Lower lobe of right lung (tissue), 2 donors: ENCODE results near the gene ATIC. TPM values are rescaled to one million over a fixed set of nuclear protein-coding genes. Genes with fewer than 3 reads are reported as not detected.
"Not testable (repeated sequence)": the region's sequence is repeated elsewhere in the genome, so short reads cannot be mapped to it uniquely, and the experiment has no call there.

Source experiments
- ATAC-seq, 2 donors: fragments of 200-7000 bp; cut with Tn5 transposase; one replicate each; pipeline ENCODE4 v1.9.1; 2020 to 2022; ENCODE audit warnings: mild to moderate bottlenecking in 2 of 2, moderate library complexity in 2 of 2
- DNase-seq: peaks from one replicate; pipeline ENCODE4 v3.0.0-alpha.2; 2020
- H3K27ac ChIP-seq: fragments of 200-600 bp; one replicate; pipeline ENCODE4 v1.8.0; 2022
- H3K27me3 ChIP-seq: fragments of 200-600 bp; one replicate; pipeline ENCODE4 v1.8.0; 2022; ENCODE audit warnings: low read depth
- H3K36me3 ChIP-seq: fragments of 200-600 bp; one replicate; pipeline ENCODE4 v1.8.0; 2022; ENCODE audit warnings: mild to moderate bottlenecking
- H3K4me1 ChIP-seq: fragments of 200-600 bp; one replicate; pipeline ENCODE4 v1.8.0; 2022
- H3K4me3 ChIP-seq: fragments of 200-600 bp; one replicate; pipeline ENCODE4 v1.8.0; 2022; ENCODE audit warnings: mild to moderate bottlenecking
- H3K9me3 ChIP-seq: fragments of 200-600 bp; one replicate; pipeline ENCODE4 v1.8.0; 2022
- intact Hi-C: fragments of 100-400 bp; cut with DNase I; formaldehyde crosslinking; loops from one replicate; pipeline ENCODE4 v1.11.0; 2022
- total RNA-seq: library from RNA; stranded (reverse); fragmentation: NEBNext Ultra II Directional; extraction: Animal tissue kit (Norgen Biotek cat#: 25700); gene quantifications from one replicate; pipeline ENCODE4 v1.2.1, GENCODE V29; 2021
- TF ChIP-seq, protein P1 (sequence below): fragments of 200-600 bp; IDR thresholded peaks from one replicate; pipeline ENCODE4 v1.8.0; 2022; ENCODE audit warnings: antibody characterized with exemption, mild to moderate bottlenecking
- donor health status: DM: no; HTN: yes; CAD: no; lungs with severe emphysema.

Gene ATIC
- total RNA-seq, 1 donor from 2014 or later: 65.5 TPM

DNA sequence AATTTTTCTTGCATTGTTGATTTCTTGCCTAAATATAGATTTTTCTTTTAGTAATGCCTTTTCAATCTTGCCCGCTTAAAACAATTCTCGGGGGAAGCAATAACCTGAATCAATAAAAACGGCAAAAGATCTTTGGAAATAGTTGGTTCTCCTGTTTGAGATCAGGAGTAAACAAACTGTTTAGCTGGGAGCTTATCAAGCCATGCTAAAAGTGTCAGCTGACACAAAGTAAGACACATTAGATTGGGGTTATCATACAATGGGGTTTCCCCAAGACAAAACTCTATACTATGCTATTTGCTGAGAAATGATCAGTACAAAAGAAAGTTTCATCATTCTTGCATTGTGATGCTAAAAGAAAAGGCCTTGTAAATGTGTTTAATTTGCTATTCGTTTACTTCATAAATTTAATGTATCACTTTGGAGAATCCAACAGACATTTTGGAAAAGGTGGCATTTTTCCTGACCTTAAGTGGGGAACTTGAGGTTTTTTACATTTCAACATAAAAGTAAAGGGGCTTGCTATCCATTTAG, 46.5 kb downstream of the ATIC start:
- ATAC-seq (no peak), DNase-seq (no peak)
- no peaks in the 10 kb centered on the region for H3K27me3 ChIP-seq
- intact Hi-C loops: no loop called here
- TF ChIP-seq, protein P1, sequence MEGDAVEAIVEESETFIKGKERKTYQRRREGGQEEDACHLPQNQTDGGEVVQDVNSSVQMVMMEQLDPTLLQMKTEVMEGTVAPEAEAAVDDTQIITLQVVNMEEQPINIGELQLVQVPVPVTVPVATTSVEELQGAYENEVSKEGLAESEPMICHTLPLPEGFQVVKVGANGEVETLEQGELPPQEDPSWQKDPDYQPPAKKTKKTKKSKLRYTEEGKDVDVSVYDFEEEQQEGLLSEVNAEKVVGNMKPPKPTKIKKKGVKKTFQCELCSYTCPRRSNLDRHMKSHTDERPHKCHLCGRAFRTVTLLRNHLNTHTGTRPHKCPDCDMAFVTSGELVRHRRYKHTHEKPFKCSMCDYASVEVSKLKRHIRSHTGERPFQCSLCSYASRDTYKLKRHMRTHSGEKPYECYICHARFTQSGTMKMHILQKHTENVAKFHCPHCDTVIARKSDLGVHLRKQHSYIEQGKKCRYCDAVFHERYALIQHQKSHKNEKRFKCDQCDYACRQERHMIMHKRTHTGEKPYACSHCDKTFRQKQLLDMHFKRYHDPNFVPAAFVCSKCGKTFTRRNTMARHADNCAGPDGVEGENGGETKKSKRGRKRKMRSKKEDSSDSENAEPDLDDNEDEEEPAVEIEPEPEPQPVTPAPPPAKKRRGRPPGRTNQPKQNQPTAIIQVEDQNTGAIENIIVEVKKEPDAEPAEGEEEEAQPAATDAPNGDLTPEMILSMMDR: no peak
- H3K27ac ChIP-seq: no peak overlapping the region
- peaks cover 25% of the 10 kb centered on the region for H3K36me3 ChIP-seq
- H3K9me3 ChIP-seq: no peaks in the 10 kb centered on the region
- no peaks in the 10 kb centered on the region for H3K4me1 ChIP-seq
- no peak overlapping the region for H3K4me3 ChIP-seq

DNA sequence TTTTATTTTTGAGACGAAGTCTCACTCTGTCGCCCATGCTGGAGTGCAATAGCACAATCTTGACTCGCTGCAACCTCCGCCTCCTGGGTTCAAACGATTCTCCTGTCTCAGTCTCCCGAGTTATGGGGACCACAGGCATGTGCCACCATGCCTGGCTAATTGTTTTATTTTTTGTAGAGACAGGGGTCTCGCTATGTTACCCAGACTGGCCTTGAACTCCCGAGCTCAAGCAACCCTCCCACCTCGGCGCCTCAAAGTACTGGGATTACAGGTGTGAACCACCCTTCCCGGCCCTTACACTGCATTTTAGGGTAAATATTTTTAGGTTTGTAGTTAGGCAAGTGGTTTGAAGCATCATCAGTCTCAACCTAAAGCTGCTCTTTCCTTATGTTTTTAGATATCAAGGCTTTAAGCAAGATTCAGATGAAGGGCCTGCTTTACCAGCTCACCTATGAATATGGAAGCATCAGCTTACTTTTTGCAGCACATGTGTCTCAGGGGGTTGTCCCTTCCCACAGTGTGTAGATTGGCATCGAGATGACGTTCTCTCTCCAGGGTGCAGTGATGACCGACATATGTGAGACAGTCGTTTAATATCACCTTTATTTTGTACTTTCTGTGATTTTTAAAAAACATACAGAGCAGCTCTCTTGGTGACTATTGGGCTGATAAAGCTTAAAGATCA, 47.2 kb downstream of the ATIC start:
- DNase-seq (no peak), ATAC-seq (no peak)
- intact Hi-C loops: no loop called here
- H3K36me3 ChIP-seq: peaks cover 32% of the 10 kb centered on the region
- H3K4me3 ChIP-seq: no peak overlapping the region
- H3K27me3 ChIP-seq: no peaks in the 10 kb centered on the region
- no peaks in the 10 kb centered on the region for H3K4me1 ChIP-seq
- H3K9me3 ChIP-seq: no peaks in the 10 kb centered on the region
- TF ChIP-seq, protein P1: no peak
- H3K27ac ChIP-seq: no peak overlapping the region

DNA sequence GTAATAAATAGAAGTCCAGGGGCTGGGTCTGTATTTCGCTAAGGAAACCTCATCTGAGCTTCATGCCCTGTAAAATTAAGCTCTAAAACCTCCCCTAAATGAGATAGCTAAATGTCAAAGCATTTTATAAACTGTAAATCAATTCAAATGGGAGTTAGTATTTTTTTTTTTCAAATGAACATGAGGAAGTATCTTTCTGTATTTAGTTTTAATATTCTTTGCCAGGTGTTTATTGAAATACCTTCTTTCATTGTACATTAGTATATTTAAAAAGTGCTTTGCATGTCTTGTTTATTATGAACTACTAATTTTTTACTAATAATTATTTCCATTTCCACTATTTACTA, 47.7 kb downstream of the ATIC start:
- intact Hi-C loops: no loop called here
- H3K27ac ChIP-seq: no peak overlapping the region
- TF ChIP-seq, protein P1: no peak
- no peaks in the 10 kb centered on the region for H3K9me3 ChIP-seq
- H3K27me3 ChIP-seq: no peaks in the 10 kb centered on the region
- ATAC-seq (no peak), DNase-seq (no peak)
- H3K36me3 ChIP-seq: peaks cover 37% of the 10 kb centered on the region
- H3K4me1 ChIP-seq: no peaks in the 10 kb centered on the region
- H3K4me3 ChIP-seq: no peak overlapping the region

DNA sequence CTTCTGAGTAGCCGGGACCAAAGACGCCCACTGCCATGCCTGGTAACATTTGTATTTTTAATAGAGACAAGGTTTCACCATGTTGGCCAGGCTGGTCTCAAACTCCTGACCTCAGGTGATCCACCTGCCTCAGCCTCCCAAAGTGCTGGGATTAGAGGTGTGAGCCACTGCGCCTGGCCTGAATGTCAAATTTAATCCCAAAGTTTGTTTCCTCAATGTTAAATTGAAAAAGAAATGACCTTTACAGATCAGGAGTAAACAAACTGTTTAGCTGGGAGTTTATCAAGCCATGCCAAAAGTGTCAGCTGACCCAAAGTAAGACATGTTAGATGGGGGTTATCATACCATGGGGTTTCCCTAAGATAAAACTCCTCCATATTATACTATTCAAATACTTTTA, 48.2 kb downstream of the ATIC start:
- H3K9me3 ChIP-seq, DNase-seq, ATAC-seq, intact Hi-C loops, H3K4me3 ChIP-seq, H3K27ac ChIP-seq, H3K4me1 ChIP-seq, H3K27me3 ChIP-seq: not testable (repeated sequence)
- peaks cover 42% of the 10 kb centered on the region for H3K36me3 ChIP-seq

DNA sequence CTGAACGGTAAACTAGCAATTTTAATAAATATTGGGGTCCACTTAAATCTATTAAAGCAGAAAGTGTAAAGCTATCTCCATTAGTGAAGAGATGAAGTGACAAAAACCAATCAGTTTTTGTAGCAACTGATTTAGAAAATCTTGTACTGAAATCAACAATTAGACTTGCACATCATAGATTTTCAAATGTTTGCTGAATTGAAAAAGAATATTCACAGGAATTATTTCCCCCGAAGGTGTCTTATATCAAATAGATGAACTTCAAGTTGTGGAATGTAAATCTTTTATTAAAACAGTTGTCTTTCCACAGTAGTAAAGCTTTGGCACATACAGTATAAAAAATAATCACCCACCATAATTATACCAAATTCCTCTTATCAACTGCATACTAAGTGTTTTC, 48.7 kb downstream of the ATIC start:
- DNase-seq: no peak
- Histone ChIP-seq H3K9me3 (no peaks in the 10 kb centered on the region), H3K27me3 (no peaks in the 10 kb centered on the region), H3K4me3 (no peak overlapping the region), H3K36me3 (peaks cover 48% of the 10 kb centered on the region), H3K4me1 (no peaks in the 10 kb centered on the region), H3K27ac (no peak overlapping the region)
- TF ChIP-seq, protein P1: no peak
- no peak for ATAC-seq
- intact Hi-C loops: no loop called here

DNA sequence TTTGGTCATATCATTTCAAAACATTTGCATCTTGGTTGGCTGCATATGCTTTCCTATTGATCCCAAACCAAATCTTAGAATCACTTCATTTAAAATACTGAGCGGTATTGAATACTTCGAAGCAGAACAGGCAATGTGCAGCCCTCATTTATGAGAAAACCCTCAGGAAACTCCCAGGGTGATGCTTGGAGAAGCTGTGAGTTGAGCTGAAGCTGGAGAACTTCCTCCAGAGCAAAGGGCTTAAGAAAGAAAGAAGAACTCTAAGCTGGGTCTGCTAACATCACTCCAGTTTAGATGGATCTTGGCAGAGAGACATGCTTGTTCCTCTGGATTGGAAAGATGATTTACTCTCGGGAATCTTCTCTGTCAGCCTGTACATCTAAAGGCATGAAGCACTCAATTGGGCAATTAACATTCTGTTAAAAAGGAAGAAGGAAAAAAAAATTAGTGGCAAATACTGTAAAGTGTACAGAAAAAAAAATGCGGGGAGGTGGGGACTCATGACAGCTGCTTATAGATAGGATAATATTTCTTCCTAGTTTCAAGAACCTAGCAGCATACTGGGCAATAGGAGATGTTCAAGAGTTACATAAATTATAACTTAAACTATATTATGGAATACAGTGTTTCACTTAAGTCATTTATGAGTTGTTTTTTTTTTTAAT, 49.5 kb downstream of the ATIC start:
- intact Hi-C loops: no loop called here
- Histone ChIP-seq H3K27ac (no peak overlapping the region), H3K36me3 (peaks cover 54% of the 10 kb centered on the region), H3K4me3 (no peak overlapping the region), H3K4me1 (no peaks in the 10 kb centered on the region), H3K9me3 (no peaks in the 10 kb centered on the region), H3K27me3 (no peaks in the 10 kb centered on the region)
- TF ChIP-seq, protein P1: no peak
- ATAC-seq: no peak
- DNase-seq: no peak
